Ovary (tissue), 9 donors: ENCODE measurements around the gene SGK1. TPM values are rescaled to one million over a fixed set of nuclear protein-coding genes. Genes with fewer than 3 reads are reported as not detected.

ENCODE experiments used
- DNase-seq, 5 donors: peaks; one replicate each; pipeline ENCODE4 v3.0.0-alpha.2; 2019 to 2020
- H3K27ac ChIP-seq, 2 donors: fragments of 200-600 bp; one replicate each; pipeline versions ENCODE4 v1.5.1 to v1.8.0; 2019 to 2022
- H3K27me3 ChIP-seq: fragments of 200-600 bp; one replicate; pipeline ENCODE4 v1.8.0; 2022
- H3K36me3 ChIP-seq: fragments of 200-600 bp; sonication (generic); one replicate; pipeline ENCODE4 v1.5.1; 2019
- H3K4me1 ChIP-seq: one replicate; pipeline ENCODE4 v1.8.1; 2013; ENCODE audit warnings: mild to moderate bottlenecking, moderate library complexity; ENCODE audit not compliant: insufficient read depth
- H3K4me3 ChIP-seq: fragments of 200-600 bp; sonication (generic); one replicate; pipeline ENCODE4 v1.5.1; 2017
- H3K9me3 ChIP-seq, 2 donors: fragments of 200-600 bp in 1 of 2; sonication (generic) in 1 of 2; one replicate each; pipeline versions ENCODE4 v1.5.1 to v1.8.1; 2013 to 2019; ENCODE audit warnings: mild to moderate bottlenecking in 1 of 2, moderate library complexity in 1 of 2
- EP300 ChIP-seq: sonication (generic); formaldehyde crosslinking; IDR thresholded peaks from one replicate; pipeline ENCODE4 v1.6.1; 2017; ENCODE audit warnings: antibody characterized with exemption
- POLR2A ChIP-seq: fragments of 450-650 bp; IDR thresholded peaks from one replicate; pipeline ENCODE4 v1.6.1; 2017; ENCODE audit warnings: antibody characterized with exemption, mild to moderate bottlenecking, moderate library complexity
- whole genome bisulfite sequencing, 3 donors: extraction: QIAGEN DNeasy Blood & Tissue Kit in 1 of 3; methylation state at CpG; one replicate each; pipeline versions ENCODE4 v1.1.5 to v1.1.7; 2013 to 2017; 5-methylcytosine and 5-hydroxymethylcytosine counted together
- intact Hi-C, 4 donors: fragments of 100-400 bp; cut with DNase I; formaldehyde crosslinking; loops; one replicate each; pipeline versions ENCODE4 v1.11.0 to v1.15.1; 2022 to 2023
- polyA plus RNA-seq, 2 donors: library from polyadenylated mRNA; stranded (reverse); fragments of 200-250 nt in 1 of 2; fragments of 350-450 nt in 1 of 2; fragmentation: Illumina TruSeq in 1 of 2; extraction: RNeasy Lipid Tissue Mini Kit (QIAGEN cat#74804) in 1 of 2; gene quantifications; one replicate each; pipeline ENCODE4 v1.2.3, GENCODE V29; 2013 to 2014
- total RNA-seq, 7 donors: library from RNA; depleted of rRNA in 2 of 7; stranded (reverse); fragments of >200 nt in 2 of 7; fragmentation: NEBNext Ultra II Directional in 3 of 7; extraction: Animal tissue kit (Norgen Biotek cat#: 25700) in 3 of 7; gene quantifications; one replicate each; pipeline versions ENCODE4 v1.1.0 to v1.2.4, GENCODE V29; 2016 to 2023
- TF ChIP-seq, protein P1 (sequence below), 3 donors: fragments of 450-650 bp in 2 of 3; fragments of 200-600 bp in 1 of 3; IDR thresholded peaks; one replicate each; pipeline versions ENCODE4 v1.5.1 to v1.8.0; 2016 to 2022; ENCODE audit warnings: antibody characterized with exemption in 3 of 3, mild to moderate bottlenecking in 1 of 3
- donor health status: DM: no; HTN: no; CAD: no; lungs with moderate emphysema.
- donor health status: DM: no; HTN: no; CAD: no.
- donor health status: Bipolar disorder and iron deficiency.
- donor health status: DM: yes; HTN: yes; CAD: no.
- donor health status: DM: no; HTN: no; CAD: no.
- donor health status: DM: yes; HTN: yes; CAD: no.

Gene SGK1
- total and polyA plus RNA-seq, 9 donors = 124 to 610 (median 174) TPM

DNA sequence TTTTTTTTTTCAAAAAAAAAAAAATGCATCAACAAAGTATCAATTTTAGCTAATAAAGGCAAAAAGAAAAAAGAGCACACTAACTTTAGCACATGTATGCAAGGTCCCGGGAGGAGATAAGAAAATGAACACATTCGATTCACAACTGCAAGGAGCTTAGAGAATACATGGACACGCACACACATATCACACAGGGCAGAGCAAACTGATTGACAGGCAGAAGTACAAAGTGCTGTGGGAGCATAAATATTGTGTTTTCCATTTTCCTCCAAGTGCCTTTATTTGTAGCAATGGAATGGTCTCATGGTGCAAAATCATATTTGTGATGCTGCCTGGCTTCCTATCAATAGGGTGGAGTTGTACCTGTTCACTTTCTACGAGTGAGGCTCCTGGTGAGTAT lies 63.8 kb downstream of the SGK1 start:
- WGBS, 3 donors = 62 to 76% (median 66%) methylated on average over 4 of the region's 4 CpGs
- Histone ChIP-seq H3K4me3 (no peak overlapping the region), H3K27me3 (no peaks in the 10 kb centered on the region), H3K4me1 (peaks cover 21% of the 10 kb centered on the region), H3K27ac (no peak overlapping the region), H3K36me3 (no peaks in the 10 kb centered on the region), H3K9me3 (no peaks in the 10 kb centered on the region)
- intact Hi-C loops = loop anchor here in 1 of 4 donors (5.0 kb wide), 1 partner anchor 77 kb away; no protein-coding TSS in a partner anchor
- DNase-seq = no peak
- TF ChIP-seq EP300 = no peak
- TF ChIP-seq POLR2A = no peak
- TF ChIP-seq, protein P1, sequence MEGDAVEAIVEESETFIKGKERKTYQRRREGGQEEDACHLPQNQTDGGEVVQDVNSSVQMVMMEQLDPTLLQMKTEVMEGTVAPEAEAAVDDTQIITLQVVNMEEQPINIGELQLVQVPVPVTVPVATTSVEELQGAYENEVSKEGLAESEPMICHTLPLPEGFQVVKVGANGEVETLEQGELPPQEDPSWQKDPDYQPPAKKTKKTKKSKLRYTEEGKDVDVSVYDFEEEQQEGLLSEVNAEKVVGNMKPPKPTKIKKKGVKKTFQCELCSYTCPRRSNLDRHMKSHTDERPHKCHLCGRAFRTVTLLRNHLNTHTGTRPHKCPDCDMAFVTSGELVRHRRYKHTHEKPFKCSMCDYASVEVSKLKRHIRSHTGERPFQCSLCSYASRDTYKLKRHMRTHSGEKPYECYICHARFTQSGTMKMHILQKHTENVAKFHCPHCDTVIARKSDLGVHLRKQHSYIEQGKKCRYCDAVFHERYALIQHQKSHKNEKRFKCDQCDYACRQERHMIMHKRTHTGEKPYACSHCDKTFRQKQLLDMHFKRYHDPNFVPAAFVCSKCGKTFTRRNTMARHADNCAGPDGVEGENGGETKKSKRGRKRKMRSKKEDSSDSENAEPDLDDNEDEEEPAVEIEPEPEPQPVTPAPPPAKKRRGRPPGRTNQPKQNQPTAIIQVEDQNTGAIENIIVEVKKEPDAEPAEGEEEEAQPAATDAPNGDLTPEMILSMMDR (IDR thresholded peaks at IDR 0.05) = no peak

DNA sequence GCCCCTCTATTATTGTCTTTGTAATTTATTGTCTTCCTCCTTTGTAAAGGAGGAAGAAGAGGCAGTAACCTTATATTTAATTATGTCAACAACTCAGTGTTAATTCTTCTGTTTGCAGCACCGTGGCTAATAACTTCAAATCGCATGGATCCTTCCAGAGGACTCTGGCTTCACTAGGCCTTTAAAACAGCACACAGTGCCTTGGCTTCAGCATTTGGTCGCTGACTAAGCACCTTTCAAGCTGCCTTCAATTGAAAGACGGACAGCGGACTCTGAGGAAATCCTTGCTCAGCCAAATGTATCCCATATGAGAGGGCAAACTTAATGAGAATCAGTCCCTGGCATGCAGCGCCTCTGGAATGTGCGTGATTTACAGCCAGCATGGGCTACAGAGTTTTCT lies 64.2 kb downstream of the SGK1 start:
- intact Hi-C loops = loop anchor here in 1 of 4 donors (5.0 kb wide), 1 partner anchor 76 kb away; no protein-coding TSS in a partner anchor
- Histone ChIP-seq H3K36me3 (no peaks in the 10 kb centered on the region), H3K9me3 (no peaks in the 10 kb centered on the region), H3K4me3 (no peak overlapping the region), H3K4me1 (peaks cover 21% of the 10 kb centered on the region), H3K27me3 (no peaks in the 10 kb centered on the region), H3K27ac (peak overlapping the region in 1 of 2 donors; percentile 52)
- TF ChIP-seq POLR2A (no peak), EP300 (no peak)
- TF ChIP-seq, protein P1 (IDR thresholded peaks at IDR 0.05) = no peak
- 51 to 73% (median 60%) methylated on average over 7 of the region's 7 CpGs for WGBS, 3 donors
- peak in 1 of 5 donors; percentile 48 for DNase-seq

DNA sequence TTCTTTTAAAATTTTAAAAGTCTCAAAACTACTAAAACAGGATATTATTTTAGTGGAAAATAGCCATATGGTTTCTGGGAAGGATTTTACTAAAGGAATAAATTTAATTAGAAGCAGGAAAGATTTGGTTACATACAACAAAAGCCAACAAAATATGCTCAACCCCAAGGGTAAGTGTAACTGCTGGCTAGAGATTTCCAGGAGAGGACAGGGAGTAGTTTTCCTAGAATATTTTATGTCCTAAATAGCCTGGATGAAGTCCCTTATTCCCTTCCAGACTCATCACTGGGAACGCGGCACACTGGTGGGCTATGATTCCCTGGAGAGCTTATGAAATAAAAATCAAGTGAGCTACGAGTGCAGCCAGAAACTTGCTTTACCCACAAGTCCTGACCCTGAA lies 66.6 kb downstream of the SGK1 start:
- H3K4me3 ChIP-seq = no peak overlapping the region
- TF ChIP-seq POLR2A (no peak), EP300 (no peak)
- TF ChIP-seq, protein P1 (IDR thresholded peaks at IDR 0.05) = no peak
- 19 to 29% (median 28%) methylated on average over 3 of the region's 3 CpGs for WGBS, 3 donors
- intact Hi-C loops = loop anchor here in 1 of 4 donors (5.0 kb wide), 1 partner anchor 74 kb away; no protein-coding TSS in a partner anchor
- no peaks in the 10 kb centered on the region for H3K36me3 ChIP-seq
- H3K9me3 ChIP-seq = no peaks in the 10 kb centered on the region
- H3K27ac ChIP-seq = peak overlapping the region in 1 of 2 donors; percentile 90
- DNase-seq = no peak
- peaks cover 21% of the 10 kb centered on the region for H3K4me1 ChIP-seq
- H3K27me3 ChIP-seq = no peaks in the 10 kb centered on the region

DNA sequence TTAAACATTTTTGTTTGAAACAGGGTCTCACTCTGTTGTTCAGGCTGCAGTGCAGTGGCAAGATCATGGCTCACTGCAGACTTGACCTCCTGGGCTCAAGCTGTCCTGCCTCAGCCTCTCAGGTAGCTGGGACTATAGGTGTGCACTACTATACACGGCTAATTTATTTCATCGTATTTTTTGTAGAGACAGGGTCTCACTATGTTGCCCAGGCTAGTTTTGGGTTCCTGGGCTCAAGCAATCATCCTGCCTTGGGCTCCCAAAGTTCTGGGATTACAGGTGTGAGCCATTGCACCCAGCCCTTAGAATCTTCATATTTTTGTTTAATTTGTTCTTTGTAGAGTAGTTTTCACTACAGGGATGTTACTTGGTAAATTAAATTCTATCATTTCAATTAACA lies 67.1 kb downstream of the SGK1 start:
- WGBS, 3 donors = 72 to 93% (median 84%) methylated on average over 2 of the region's 2 CpGs
- no peak for TF ChIP-seq EP300
- TF ChIP-seq, protein P1 (IDR thresholded peaks at IDR 0.05) = no peak
- no peak for TF ChIP-seq POLR2A
- intact Hi-C loops = loop anchor here in 1 of 4 donors (5.0 kb wide), 1 partner anchor 73 kb away; no protein-coding TSS in a partner anchor

More for the DNA sequence above, 67.1 kb downstream of the SGK1 start:
- Histone ChIP-seq H3K27ac (peak overlapping the region in 1 of 2 donors; percentile 90), H3K27me3 (no peaks in the 10 kb centered on the region), H3K36me3 (no peaks in the 10 kb centered on the region), H3K9me3 (no peaks in the 10 kb centered on the region), H3K4me3 (no peak overlapping the region), H3K4me1 (peaks cover 22% of the 10 kb centered on the region)
- DNase-seq = no peak
